Neuronal stem cell (in vitro differentiated cells): ENCODE results near the gene PROM2.

ENCODE experiments used
- DNase-seq: peaks from one replicate; pipeline ENCODE4 v3.0.0-alpha.2; 2013; ENCODE audit warnings: low spot score
- H2AFZ ChIP-seq: one replicate; pipeline ENCODE4 v1.6.1; 2013; ENCODE audit warnings: mild to moderate bottlenecking, low read length, inconsistent platforms
- H2AK5ac ChIP-seq: 2 replicates; pipeline ENCODE4 v1.6.1; 2013; ENCODE audit warnings: low read depth, mild to moderate bottlenecking, inconsistent platforms, low read length, moderate library complexity, mixed read lengths
- H2BK120ac ChIP-seq: 2 replicates; pipeline ENCODE4 v1.6.1; 2013; ENCODE audit warnings: low read depth, mild to moderate bottlenecking, inconsistent platforms, low read length, moderate library complexity, mixed read lengths
- H2BK12ac ChIP-seq: one replicate; pipeline ENCODE4 v1.6.1; 2013; ENCODE audit warnings: low read length, inconsistent platforms
- H2BK15ac ChIP-seq: 2 replicates; pipeline ENCODE4 v1.6.1; 2013; ENCODE audit warnings: mild to moderate bottlenecking, low read length, inconsistent platforms, mixed read lengths
- H2BK5ac ChIP-seq: one replicate; pipeline ENCODE4 v1.6.1; 2013; ENCODE audit warnings: inconsistent platforms, mild to moderate bottlenecking, low read length, moderate library complexity
- H3K14ac ChIP-seq: one replicate; pipeline ENCODE4 v1.6.1; 2013; ENCODE audit warnings: low read length, inconsistent platforms
- H3K18ac ChIP-seq: 2 replicates; pipeline ENCODE4 v1.6.1; 2013; ENCODE audit warnings: low read length, inconsistent platforms
- H3K23ac ChIP-seq: 2 replicates; pipeline ENCODE4 v1.6.1; 2013; ENCODE audit warnings: low read depth, mild to moderate bottlenecking, mixed read lengths, low read length, inconsistent platforms; ENCODE audit not compliant: poor library complexity
- H3K27ac ChIP-seq: replicated peaks from 3 replicates; pipeline ENCODE4 v1.5.1; 2013; ENCODE audit warnings: low read length, inconsistent platforms
- H3K27me3 ChIP-seq, 3 experiments: 2 replicates each; pipeline ENCODE4 v1.6.1; 2013; ENCODE audit warnings: low read length in 3 of 3, mild to moderate bottlenecking in 2 of 3, inconsistent platforms in 1 of 3, low read depth in 1 of 3, mixed read lengths in 1 of 3, moderate library complexity in 1 of 3; ENCODE audit not compliant: control insufficient read depth in 3 of 3, insufficient read depth in 3 of 3
- H3K36me3 ChIP-seq, 2 donors: replicated peaks in 1 of 2; 2 replicates each; pipeline ENCODE4 v1.6.1; 2013; ENCODE audit warnings: low read length in 2 of 2; ENCODE audit not compliant: control insufficient read depth in 2 of 2, insufficient read depth in 2 of 2
- H3K4ac ChIP-seq: 2 replicates; pipeline ENCODE4 v1.6.1; 2013; ENCODE audit warnings: inconsistent platforms, mild to moderate bottlenecking, low read length, moderate library complexity
- H3K4me1 ChIP-seq, 2 donors: 1 replicate in 1 of 2; 2 replicates in 1 of 2; pipeline ENCODE4 v1.6.1; 2013; ENCODE audit warnings: low read length in 2 of 2, low read depth in 1 of 2; ENCODE audit not compliant: control insufficient read depth in 2 of 2, insufficient read depth in 1 of 2
- H3K4me2 ChIP-seq: one replicate; pipeline ENCODE4 v1.6.1; 2013; ENCODE audit warnings: mild to moderate bottlenecking, low read length, inconsistent platforms; ENCODE audit not compliant: insufficient read depth, poor library complexity, severe bottlenecking
- H3K4me3 ChIP-seq, 2 donors: 2 replicates each; pipeline ENCODE4 v1.5.1; 2013; ENCODE audit warnings: low read length in 2 of 2, mild to moderate bottlenecking in 2 of 2, inconsistent platforms in 1 of 2, moderate library complexity in 1 of 2
- H3K79me1 ChIP-seq: one replicate; pipeline ENCODE4 v1.6.1; 2013; ENCODE audit warnings: low read depth, mild to moderate bottlenecking, inconsistent platforms, low read length, moderate library complexity
- H3K9ac ChIP-seq: one replicate; pipeline ENCODE4 v1.6.1; 2013; ENCODE audit warnings: mild to moderate bottlenecking, low read depth, low read length, inconsistent platforms; ENCODE audit not compliant: poor library complexity
- H3K9me3 ChIP-seq, 2 donors: replicated peaks in 1 of 2; 2 replicates each; pipeline versions ENCODE3 to v1.6.1; 2013; ENCODE audit warnings: low read length in 2 of 2, mild to moderate bottlenecking in 2 of 2, inconsistent platforms in 1 of 2, low read depth in 1 of 2, mixed read lengths in 1 of 2, moderate library complexity in 1 of 2; ENCODE audit not compliant: control insufficient read depth in 2 of 2, insufficient read depth in 1 of 2
- H4K8ac ChIP-seq: one replicate; pipeline ENCODE4 v1.6.1; 2013; ENCODE audit warnings: low read depth, mild to moderate bottlenecking, inconsistent platforms, low read length, moderate library complexity
- H4K91ac ChIP-seq: one replicate; pipeline ENCODE4 v1.6.1; 2013; ENCODE audit warnings: low read length, low read depth, mild to moderate bottlenecking, inconsistent platforms; ENCODE audit not compliant: poor library complexity
- WGBS, 2 donors: extraction: QIAGEN DNeasy Blood & Tissue Kit; methylation state at CpG; one replicate each; pipeline ENCODE4 v1.1.7; 2013; ENCODE audit warnings: missing lambda C conversion rate in 2 of 2, mixed read lengths in 1 of 2; ENCODE audit not compliant: insufficient read length in 2 of 2, insufficient replicate concordance in 1 of 2; ENCODE audit errors: extremely low coverage in 2 of 2; 5-methylcytosine and 5-hydroxymethylcytosine counted together

PROM2 gene

DNA sequence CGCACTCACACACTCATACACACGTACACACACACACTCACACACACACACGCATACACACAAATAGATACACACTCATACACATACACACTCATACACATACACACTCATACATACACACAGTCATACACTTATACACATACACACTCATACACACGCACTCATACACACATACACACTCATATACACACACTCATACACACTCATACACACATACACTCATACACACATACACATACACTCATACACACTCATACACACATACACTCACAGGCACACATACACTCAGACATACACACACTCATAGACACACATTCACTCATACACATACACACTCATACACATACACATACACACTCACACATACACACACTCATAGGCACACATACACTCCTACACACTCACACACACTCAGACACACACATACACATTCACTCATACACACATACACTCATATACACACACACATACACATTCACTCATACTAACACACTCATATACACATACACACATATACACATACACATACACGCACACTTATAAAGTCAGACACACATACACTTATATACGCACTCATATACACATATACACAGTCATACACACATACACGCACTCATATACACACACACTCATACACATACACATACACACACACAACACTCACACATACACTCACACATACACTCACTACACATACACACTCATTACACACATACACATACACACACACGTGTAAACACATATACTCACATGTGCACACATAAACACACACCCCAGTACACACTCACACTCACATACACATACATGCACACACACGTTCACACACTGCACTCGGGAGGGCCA lies 51.6 kb downstream of the PROM2 start:
- DNase-seq, result no peak
- no peak overlapping the region for H3K27ac ChIP-seq

DNA sequence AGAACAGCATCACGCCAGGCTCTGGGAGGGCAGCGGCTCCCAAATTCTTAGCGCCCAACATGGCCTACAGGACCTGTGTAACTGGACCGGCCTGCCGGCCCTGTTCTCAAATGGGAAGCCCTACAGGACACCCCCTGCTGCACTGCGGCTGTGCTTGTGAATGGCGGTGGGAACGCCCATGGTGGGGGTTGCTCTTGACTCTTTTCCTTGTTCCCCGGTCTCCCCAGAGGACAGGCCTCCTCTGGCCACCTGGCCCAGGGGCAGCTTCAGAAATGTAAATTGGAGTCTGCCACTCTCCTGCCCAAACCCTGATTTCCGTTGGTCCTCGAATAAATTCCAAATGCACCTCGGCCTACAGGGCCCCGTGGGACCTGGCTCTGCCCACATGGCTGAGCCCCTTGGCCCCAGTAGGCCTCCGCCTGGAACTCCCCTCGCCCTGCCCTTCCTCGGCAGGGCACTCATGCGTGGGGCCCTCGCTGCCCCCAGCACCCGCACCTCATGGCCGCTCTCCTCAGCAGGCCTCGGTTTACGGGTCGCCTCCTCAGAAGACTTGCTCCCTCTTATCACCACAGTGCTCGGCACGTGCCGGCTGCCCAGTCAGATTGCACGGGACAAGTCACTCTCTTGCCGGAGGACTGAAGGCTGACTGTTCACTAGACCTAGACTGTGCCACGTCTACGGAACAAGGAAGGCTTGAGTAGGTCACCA lies 52.3 kb downstream of the PROM2 start:
- H4K91ac ChIP-seq, result no peak overlapping the region
- H3K9me3 ChIP-seq, result peaks cover 0 to 2% of the 10 kb centered on the region in 2 donors
- H3K4me2 ChIP-seq, result no peak overlapping the region
- peaks cover 2% of the 10 kb centered on the region for H3K79me1 ChIP-seq
- H3K4me1 ChIP-seq, result peaks cover 3 to 21% of the 10 kb centered on the region in 2 donors
- H3K27me3 ChIP-seq, result peaks cover 0 to 3% (median 0%) of the 10 kb centered on the region in 3 experiments
- peak overlapping the region; percentile 56 for H2BK15ac ChIP-seq
- no peak overlapping the region for H2BK5ac ChIP-seq
- DNase-seq, result no peak
- no peaks in the 10 kb centered on the region for H3K36me3 ChIP-seq
- H2BK120ac ChIP-seq, result no peak overlapping the region
- H2BK12ac ChIP-seq, result no peak overlapping the region
- H3K4me3 ChIP-seq, result peak overlapping the region in 1 of 2 donors; percentile 27
- H3K9ac ChIP-seq, result no peak overlapping the region
- H2AFZ ChIP-seq, result no peak overlapping the region
- H3K14ac ChIP-seq, result peak overlapping the region; percentile 89
- H3K18ac ChIP-seq, result peak overlapping the region; percentile 42
- no peak overlapping the region for H2AK5ac ChIP-seq
- no peak overlapping the region for H4K8ac ChIP-seq
- no peak overlapping the region for H3K23ac ChIP-seq
- WGBS, 2 donors, result no CpG with 5 or more reads among the region's 30 CpGs
- no peak overlapping the region for H3K27ac ChIP-seq
- H3K4ac ChIP-seq, result no peak overlapping the region

More for the DNA sequence above, 51.6 kb downstream of the PROM2 start:
- no peak overlapping the region for H3K9ac ChIP-seq
- H3K4ac ChIP-seq, result no peak overlapping the region
- peaks cover 0 to 2% of the 10 kb centered on the region in 2 donors for H3K9me3 ChIP-seq
- peak overlapping the region; percentile 86 for H3K14ac ChIP-seq
- H3K27me3 ChIP-seq, result peaks cover 0 to 3% (median 0%) of the 10 kb centered on the region in 3 experiments
- peaks cover 2% of the 10 kb centered on the region for H3K79me1 ChIP-seq
- no peak overlapping the region for H3K23ac ChIP-seq
- H2AFZ ChIP-seq, result no peak overlapping the region
- H3K18ac ChIP-seq, result no peak overlapping the region
- H3K4me3 ChIP-seq, result peak overlapping the region in 1 of 2 donors; percentile 38
- H2BK15ac ChIP-seq, result no peak overlapping the region
- H2BK120ac ChIP-seq, result no peak overlapping the region
- H2BK5ac ChIP-seq, result peak overlapping the region; percentile 80
- no peak overlapping the region for H2AK5ac ChIP-seq
- no peak overlapping the region for H3K4me2 ChIP-seq
- H3K36me3 ChIP-seq, result no peaks in the 10 kb centered on the region
- H4K8ac ChIP-seq, result no peak overlapping the region
- WGBS, 2 donors, result 100% methylated on average over 3 to 7 of the region's 10 CpGs
- peaks cover 3 to 18% of the 10 kb centered on the region in 2 donors for H3K4me1 ChIP-seq
- no peak overlapping the region for H2BK12ac ChIP-seq
- no peak overlapping the region for H4K91ac ChIP-seq

- no peak overlapping the region for H2BK120ac ChIP-seq
- no peaks in the 10 kb centered on the region for H3K36me3 ChIP-seq
- peaks cover 0 to 3% (median 0%) of the 10 kb centered on the region in 3 experiments for H3K27me3 ChIP-seq
- no peak overlapping the region for H3K4ac ChIP-seq
- no peak overlapping the region for H3K4me2 ChIP-seq
- peak overlapping the region; percentile 56 for H2BK15ac ChIP-seq
- H3K4me3 ChIP-seq, result no peak overlapping the region
- peak overlapping the region; percentile 99 for H2AK5ac ChIP-seq
- H3K27ac ChIP-seq, result no peak overlapping the region
- H3K4me1 ChIP-seq, result peaks cover 3 to 18% of the 10 kb centered on the region in 2 donors
- H3K14ac ChIP-seq, result peak overlapping the region; percentile 42
- H3K18ac ChIP-seq, result peak overlapping the region; percentile 77
- H3K79me1 ChIP-seq, result peaks cover 2% of the 10 kb centered on the region
- no peak overlapping the region for H3K23ac ChIP-seq
- H2BK12ac ChIP-seq, result peak overlapping the region; percentile 73
- no peak overlapping the region for H2AFZ ChIP-seq
- H4K8ac ChIP-seq, result no peak overlapping the region
- H2BK5ac ChIP-seq, result no peak overlapping the region
- peaks cover 0 to 2% of the 10 kb centered on the region in 2 donors for H3K9me3 ChIP-seq
- DNase-seq, result no peak
- no peak overlapping the region for H3K9ac ChIP-seq
- WGBS, 2 donors, result no CpG with 5 or more reads among the region's 7 CpGs
- no peak overlapping the region for H4K91ac ChIP-seq
Observed at GRCh38 chr2:95327861-95328260, 53.6 kb downstream of the PROM2 start.
